Fibroblast of skin of back (primary cell): Measurements from ENCODE around the gene ACTR5.
"Not testable (repeated sequence)": the region's sequence is repeated elsewhere in the genome, so short reads cannot be mapped to it uniquely, and the experiment has no call there.

Source experiments
- DNase-seq: peaks from one replicate; pipeline ENCODE4 v3.0.0-alpha.2; 2013

The ACTR5 gene

GRCh38 chr20:38766071-38766470 is 17.8 kb downstream of the ACTR5 start:
- DNase-seq: peak; percentile 17

GRCh38 chr20:38769376-38770295 is 21.4 kb downstream of the ACTR5 start:
- no peak for DNase-seq

GRCh38 chr20:38770546-38770945 is 22.3 kb downstream of the ACTR5 start:
- no peak for DNase-seq

- no peak for DNase-seq
These were observed 22.7 kb downstream of the ACTR5 start for GRCh38 chr20:38770970-38771369.

- no peak for DNase-seq
These were observed 23.4 kb downstream of the ACTR5 start for GRCh38 chr20:38771621-38772020.

- no peak for DNase-seq
These were observed 25.9 kb downstream of the ACTR5 start for GRCh38 chr20:38774167-38774566.

GRCh38 chr20:38776363-38776762 is 28.1 kb downstream of the ACTR5 start:
- DNase-seq: no peak

- no peak for DNase-seq
These were observed 31.2 kb downstream of the ACTR5 start for GRCh38 chr20:38779247-38780097.

- DNase-seq: no peak
These were observed 34.0 kb downstream of the ACTR5 start for GRCh38 chr20:38782275-38782674.

- no peak for DNase-seq
These were observed 39.6 kb downstream of the ACTR5 start for GRCh38 chr20:38787870-38788269.

- peak; percentile 60 for DNase-seq
These were observed 41.4 kb downstream of the ACTR5 start for GRCh38 chr20:38789503-38790199.

GRCh38 chr20:38790200-38791053 is 42.2 kb downstream of the ACTR5 start:
- peak; percentile 34 for DNase-seq

- no peak for DNase-seq
These were observed 43.0 kb downstream of the ACTR5 start for GRCh38 chr20:38791291-38791690.

GRCh38 chr20:38791940-38792339 is 43.7 kb downstream of the ACTR5 start:
- DNase-seq: no peak

- DNase-seq: not testable (repeated sequence)
These were observed 45.8 kb downstream of the ACTR5 start for GRCh38 chr20:38794057-38794456.

GRCh38 chr20:38798266-38798665 is 50.0 kb downstream of the ACTR5 start:
- DNase-seq: no peak

GRCh38 chr20:38799203-38799602 is 50.9 kb downstream of the ACTR5 start:
- DNase-seq: no peak

GRCh38 chr20:38800882-38801281 is 52.6 kb downstream of the ACTR5 start:
- no peak for DNase-seq

GRCh38 chr20:38804221-38804620 is 56.0 kb downstream of the ACTR5 start:
- DNase-seq: no peak

GRCh38 chr20:38804682-38805501 is 56.6 kb downstream of the ACTR5 start:
- no peak for DNase-seq

- peak; percentile 17 for DNase-seq
These were observed 57.3 kb downstream of the ACTR5 start, which contains the start of gene PPP1R16B for GRCh38 chr20:38805502-38805957. Gene PPP1R16B, plus strand, starts transcription at chr20:38805697. Its CDS starts 30,229 bp downstream, at chr20:38835926.
